LoVo (cell line): ENCODE data around the gene OR2A12.
"Not testable (repeated sequence)": the region's sequence is repeated elsewhere in the genome, so short reads cannot be mapped to it uniquely, and the experiment has no call there.

Source experiments
- DNase-seq: peaks from one replicate; pipeline ENCODE4 v3.0.0-alpha.2; 2016; ENCODE audit warnings: low spot score

OR2A12 gene, protein sequence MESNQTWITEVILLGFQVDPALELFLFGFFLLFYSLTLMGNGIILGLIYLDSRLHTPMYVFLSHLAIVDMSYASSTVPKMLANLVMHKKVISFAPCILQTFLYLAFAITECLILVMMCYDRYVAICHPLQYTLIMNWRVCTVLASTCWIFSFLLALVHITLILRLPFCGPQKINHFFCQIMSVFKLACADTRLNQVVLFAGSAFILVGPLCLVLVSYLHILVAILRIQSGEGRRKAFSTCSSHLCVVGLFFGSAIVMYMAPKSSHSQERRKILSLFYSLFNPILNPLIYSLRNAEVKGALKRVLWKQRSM

DNA sequence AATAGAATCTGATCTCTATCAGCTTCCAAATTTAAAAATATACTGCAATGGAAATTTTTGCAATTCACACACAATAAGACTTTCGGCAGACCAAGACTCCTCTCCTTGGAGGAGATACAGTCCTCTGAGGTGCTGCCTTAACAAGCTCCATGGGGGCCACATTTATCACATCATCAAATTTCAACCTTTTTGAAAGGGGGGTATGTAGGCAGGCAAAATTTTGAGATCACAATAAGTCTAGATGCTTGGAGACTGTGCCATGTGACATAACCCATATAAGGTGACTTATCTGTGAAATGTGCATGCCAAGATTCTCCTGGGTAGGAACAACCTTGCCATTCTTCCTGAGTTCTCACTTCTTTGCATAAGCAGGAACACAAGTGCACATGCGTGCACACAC, at the start of gene OR2A12:
Gene OR2A12 (plus strand): TSS at position 301 of the 400 bp plus-strand sequence. CDS start 8,830 bp downstream, outside the sequence.
- no peak for DNase-seq

DNA sequence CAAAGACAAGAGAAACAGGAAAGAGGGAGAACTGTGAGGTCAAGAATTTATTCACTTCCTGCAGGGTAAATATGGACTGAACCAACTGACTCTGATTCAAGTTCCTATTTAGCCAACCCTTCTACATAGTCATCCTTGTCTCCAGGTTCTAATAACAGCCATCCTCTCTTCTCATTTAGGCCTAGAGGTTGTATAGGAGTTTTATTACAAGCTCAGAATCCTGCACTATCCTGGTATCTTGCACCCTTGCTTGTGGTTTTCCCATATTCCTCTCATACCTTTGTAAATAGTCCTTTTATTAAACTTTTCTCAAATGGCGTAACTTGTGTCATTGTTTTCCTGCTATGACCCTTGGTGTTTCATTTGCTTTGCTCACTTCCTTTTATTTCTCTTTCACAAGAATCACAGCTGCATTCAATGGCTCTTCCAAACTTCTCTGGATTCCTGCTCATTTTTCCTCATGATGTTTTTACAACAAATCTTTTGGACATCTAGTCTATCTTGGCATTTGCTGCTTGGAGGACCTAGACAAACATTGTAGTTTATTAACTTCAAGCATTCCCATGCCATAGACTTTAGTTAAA, 49.7 kb upstream of the OR2A12 start:
- no peak for DNase-seq

GRCh38 chr7:144037414-144038035, 48.6 kb upstream of the OR2A12 start:
- no peak for DNase-seq

DNA sequence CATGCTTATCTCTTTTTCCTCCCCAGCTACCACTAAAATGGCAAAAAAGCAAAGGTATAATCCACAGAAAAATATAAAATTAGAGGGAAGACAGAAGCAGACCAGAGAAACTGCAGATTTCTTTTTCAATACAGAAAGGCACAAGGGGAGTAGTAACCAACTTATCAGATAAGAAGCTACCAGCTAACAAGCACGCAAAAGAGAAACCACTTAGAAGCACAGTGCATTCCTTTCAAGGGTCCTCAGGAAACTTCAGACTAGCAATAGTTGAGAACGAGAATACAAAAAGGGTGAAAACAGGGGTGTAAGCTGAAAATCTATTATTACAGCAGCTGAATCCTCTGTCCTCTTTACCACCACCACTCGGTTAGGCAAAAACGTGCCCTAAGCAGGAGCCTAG, 47.2 kb upstream of the OR2A12 start:
- no peak for DNase-seq

- DNase-seq: no peak
Observed at GRCh38 chr7:144048648-144049047, 37.4 kb upstream of the OR2A12 start, which contains the start of gene OR2A5. Gene OR2A5, plus strand, starts transcription at chr7:144048948. Its CDS starts 1,454 bp downstream, at chr7:144050402.

- DNase-seq: no peak
Observed at GRCh38 chr7:144049491-144049890, 36.6 kb upstream of the OR2A12 start.

GRCh38 chr7:144050093-144050492, 36.0 kb upstream of the OR2A12 start:
- no peak for DNase-seq

GRCh38 chr7:144050884-144051283, 35.2 kb upstream of the OR2A12 start:
- not testable (repeated sequence) for DNase-seq

DNA sequence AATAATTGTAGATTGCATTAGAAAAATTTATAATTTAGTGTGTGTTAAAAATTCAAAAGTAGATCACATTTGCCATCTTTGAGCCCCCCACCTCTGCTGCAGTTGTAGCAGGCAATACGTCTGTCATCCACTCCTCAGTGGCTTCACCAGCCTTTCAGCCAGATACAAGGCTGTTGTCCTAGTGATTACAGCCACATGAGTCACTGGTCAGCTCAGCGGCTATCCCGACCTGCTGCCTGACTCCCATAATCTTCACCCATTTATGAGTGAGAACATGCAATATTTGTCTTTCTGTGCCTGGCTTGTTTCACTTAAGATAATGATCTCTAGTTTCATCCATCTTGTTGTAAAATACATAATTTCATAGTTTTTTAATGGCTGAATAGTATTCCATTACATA, 28.1 kb upstream of the OR2A12 start:
- DNase-seq: no peak

DNA sequence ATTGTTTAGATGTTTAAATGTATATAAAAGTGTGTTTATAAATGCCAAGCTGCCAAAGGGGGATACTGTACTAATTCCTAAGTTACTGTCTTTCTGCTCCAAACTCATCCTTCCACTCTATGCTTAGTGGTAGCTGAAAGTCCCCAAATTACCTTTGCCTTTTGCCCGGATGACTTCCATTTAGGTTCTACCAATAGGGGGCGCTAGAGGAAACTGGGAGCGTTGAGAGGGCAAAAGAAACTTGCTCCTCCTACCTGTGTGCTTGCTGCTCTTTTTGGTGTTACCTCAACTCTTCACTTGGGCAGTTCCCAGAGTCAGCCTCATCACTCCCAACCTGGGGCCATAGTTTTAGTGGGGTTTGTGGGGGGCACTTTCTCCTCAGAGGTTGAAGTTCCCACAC, 22.4 kb upstream of the OR2A12 start:
- no peak for DNase-seq

DNA sequence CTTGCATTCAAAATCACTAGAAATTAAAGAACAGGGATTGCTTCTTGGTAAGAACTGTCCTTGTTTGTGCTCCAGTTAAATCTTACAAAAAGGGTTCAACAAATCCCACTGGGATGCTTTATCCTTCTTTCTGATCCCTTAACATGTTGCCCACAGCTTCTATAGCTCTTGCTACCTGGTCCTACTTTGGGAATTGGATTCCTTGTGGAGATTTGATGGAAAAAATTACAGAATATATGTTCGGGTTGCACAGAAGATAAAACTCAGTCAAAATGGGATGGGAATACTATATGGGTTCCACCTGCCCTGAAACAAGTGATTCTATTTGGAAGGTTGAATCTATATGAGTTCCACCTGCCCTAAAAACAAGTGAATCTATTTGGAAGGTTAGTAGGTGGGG, 16.6 kb upstream of the OR2A12 start, which contains the start of gene OR2A25:
Gene OR2A25 (plus strand): TSS at position 301 of the 400 bp plus-strand sequence. CDS start 4,409 bp downstream, outside the sequence.
- no peak for DNase-seq

DNA sequence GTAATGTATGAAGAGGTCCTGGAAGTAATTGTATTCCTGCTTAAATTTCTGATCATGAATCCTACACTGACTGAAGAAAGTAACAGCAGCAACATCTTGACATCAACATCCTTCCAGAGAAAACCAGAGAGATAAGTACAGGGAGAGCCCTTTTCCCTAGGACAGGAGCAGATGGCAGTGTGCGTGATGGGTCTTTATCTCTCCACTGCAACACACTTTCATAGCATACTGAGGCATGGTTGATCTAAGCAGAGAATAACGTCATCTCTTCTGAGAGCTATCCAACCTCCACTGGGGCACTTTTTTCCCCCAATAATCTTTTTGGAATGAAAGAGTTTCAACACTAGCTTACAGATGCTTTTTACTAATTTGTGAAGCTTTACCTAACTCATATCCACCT, 16.1 kb upstream of the OR2A12 start:
- DNase-seq: no peak

GRCh38 chr7:144074374-144074773, 11.7 kb upstream of the OR2A12 start:
- DNase-seq: no peak

GRCh38 chr7:144086730-144087129, 652 bp downstream of the OR2A12 start:
- no peak for DNase-seq

- DNase-seq: no peak
Observed at GRCh38 chr7:144087230-144087629, 1.2 kb downstream of the OR2A12 start.

GRCh38 chr7:144090667-144091066, 4.6 kb downstream of the OR2A12 start:
- no peak for DNase-seq

GRCh38 chr7:144098776-144099175, 12.7 kb downstream of the OR2A12 start:
- no peak for DNase-seq

DNA sequence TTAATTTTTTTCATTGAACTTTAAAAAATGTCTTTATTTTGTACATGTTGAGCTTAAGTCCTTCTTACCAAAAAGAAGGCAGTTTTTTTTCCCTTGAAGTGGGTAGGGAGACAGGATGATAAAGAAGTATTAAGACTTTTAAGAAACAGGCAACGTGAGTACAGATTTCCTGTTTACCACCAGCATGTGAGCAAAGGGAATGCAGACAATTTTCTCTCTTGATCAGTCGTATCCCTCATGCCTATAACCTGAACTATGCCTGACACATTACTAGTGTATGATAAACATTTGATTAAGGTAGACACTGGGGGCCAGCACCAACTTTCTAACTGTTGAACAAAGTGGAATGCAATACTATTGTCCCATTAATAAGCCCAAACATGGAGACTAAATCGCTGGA, 14.5 kb downstream of the OR2A12 start:
- DNase-seq: no peak

GRCh38 chr7:144102041-144102440, 16.0 kb downstream of the OR2A12 start:
- DNase-seq: no peak

DNA sequence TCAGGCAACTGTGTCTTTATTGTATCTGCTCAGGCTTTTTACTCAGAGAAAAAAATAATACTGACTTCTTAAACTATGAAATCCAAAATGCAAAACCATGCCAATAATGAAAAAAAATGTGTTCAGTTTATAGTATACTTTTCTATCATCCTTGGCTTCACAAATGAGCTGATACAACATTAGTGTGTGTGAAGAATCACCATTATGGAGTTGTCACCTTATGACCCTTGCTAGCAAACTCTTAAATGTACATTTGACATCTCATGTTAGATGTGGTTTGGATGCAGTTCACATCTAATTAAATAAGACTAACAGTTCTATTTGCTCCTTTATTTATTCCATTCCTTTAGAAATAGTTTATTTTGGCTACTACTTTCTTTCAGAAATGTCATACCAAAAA, 19.1 kb downstream of the OR2A12 start:
- no peak for DNase-seq

- no peak for DNase-seq
Observed at GRCh38 chr7:144109283-144109682, 23.2 kb downstream of the OR2A12 start, which contains the start of gene OR2A2. Gene OR2A2, plus strand, starts transcription at chr7:144109583. Its CDS starts 0 bp downstream, at chr7:144109583.

- DNase-seq: no peak
Observed at GRCh38 chr7:144110272-144110671, 24.2 kb downstream of the OR2A12 start.

DNA sequence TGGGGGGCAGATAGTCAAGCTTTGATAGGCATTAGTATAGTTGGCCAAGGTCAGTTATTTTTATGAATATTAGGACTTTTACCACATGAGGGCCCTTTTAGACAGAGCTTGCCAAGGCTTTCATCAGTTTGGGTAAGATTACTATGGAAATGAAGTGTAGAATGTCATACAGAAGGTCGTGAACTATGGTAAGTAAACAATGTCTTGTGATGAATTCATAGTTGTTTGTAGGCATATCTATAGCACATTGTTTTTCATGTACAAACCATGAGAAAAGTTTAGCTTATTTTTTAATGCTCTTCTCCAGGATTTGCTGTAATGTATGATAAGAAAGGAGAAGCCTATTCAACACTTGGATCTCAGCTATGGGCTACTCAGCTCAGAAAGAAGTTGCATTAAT, 27.6 kb downstream of the OR2A12 start:
- no peak for DNase-seq
